ENCODE measurements around the gene C20orf173. TPM values are rescaled to one million over a fixed set of nuclear protein-coding genes. Genes with fewer than 3 reads are reported as not detected.
A peak's percentile ranks its signal among the peaks of the same experiment; 100 is the strongest.

Gene C20orf173
- total and polyA plus RNA-seq, 12 donors = not detected

- ATAC-seq (peak in 4 of 8 donors; percentile 28 to 45 (median 40)), DNase-seq (no peak)
- peak; percentile 41 to 68 (median 55) for TF ChIP-seq CTCF (IDR thresholded peaks at IDR 0.05)
- intact Hi-C loops (cut with DNase I) = loop anchor here in 3 of 10 donors (5.0 to 10.0 kb wide), 2 partner anchors 185 to 373 kb away; partner anchors contain the start of genes NFS1 (in 1 of the 3) and ROMO1 (in 1 of the 3)
- no peak overlapping the region for H3K4me3 ChIP-seq
- no peaks in the 10 kb centered on the region for H3K9me3 ChIP-seq
- no peak overlapping the region for H3K27ac ChIP-seq
- H3K36me3 ChIP-seq = peaks cover 0 to 73% (median 25%) of the 10 kb centered on the region in 9 donors
- H3K4me1 ChIP-seq = peaks cover 0 to 6% (median 0%) of the 10 kb centered on the region in 9 donors
- H3K27me3 ChIP-seq = no peaks in the 10 kb centered on the region
- 90 to 95% methylated on average over 2 of the region's 2 CpGs for WGBS, 2 donors
Measured at GRCh38 chr20:35511814-35512420, 17.5 kb downstream of the C20orf173 start.

DNA sequence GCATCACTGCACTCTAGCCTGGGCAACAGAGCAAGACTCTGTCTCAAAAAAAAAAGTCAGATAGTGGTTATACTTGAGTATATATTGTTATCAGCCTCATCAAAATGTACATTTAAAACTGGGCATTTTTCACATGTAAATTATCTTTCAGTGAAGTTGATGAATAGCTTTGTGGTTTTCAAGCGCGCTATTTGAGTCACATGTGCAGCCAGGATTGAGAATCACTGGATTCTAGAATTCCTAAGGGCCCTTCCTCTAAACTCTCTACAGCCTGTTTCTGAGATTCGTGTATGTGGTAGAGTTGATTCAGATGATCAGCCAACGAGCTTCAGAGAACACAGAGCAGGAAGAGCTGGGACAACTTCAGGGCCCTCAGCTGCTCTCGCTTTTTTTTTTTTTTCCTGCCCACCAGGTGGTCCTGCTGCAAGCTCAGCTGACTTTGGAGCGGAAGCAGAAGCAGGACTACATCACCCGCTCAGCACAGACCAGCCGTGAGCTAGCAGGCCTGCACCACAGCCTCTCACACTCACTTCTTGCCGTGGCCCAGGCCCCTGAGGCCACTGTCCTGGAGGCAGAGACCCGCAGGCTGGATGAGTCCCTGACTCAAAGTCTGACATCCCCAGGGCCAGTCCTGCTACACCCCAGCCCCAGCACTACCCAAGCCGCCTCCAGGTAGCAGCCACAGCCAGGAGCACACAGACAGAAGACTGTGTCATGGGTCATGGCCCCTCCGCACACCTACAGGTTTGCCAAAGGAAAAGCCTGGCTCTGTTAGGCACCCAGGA lies 18.3 kb downstream of the C20orf173 start:
- H3K4me1 ChIP-seq = no peaks in the 10 kb centered on the region
- peak in 1 of 8 donors; percentile 40 for ATAC-seq
- intact Hi-C loops (cut with DNase I) = loop anchor here in 3 of 10 donors (5.0 to 10.0 kb wide), 2 partner anchors 186 to 374 kb away; partner anchors contain the start of genes NFS1 (in 1 of the 3) and ROMO1 (in 1 of the 3)

GRCh38 chr20:35508493-35509218 lies 20.8 kb downstream of the C20orf173 start:
- no peaks in the 10 kb centered on the region for H3K27me3 ChIP-seq
- no peak overlapping the region for H3K4me3 ChIP-seq
- intact Hi-C loops (cut with DNase I) = no loop called here
- no peak overlapping the region for H3K27ac ChIP-seq
- TF ChIP-seq CTCF (IDR thresholded peaks at IDR 0.05) = no peak
- no peak for DNase-seq
- H3K9me3 ChIP-seq = no peaks in the 10 kb centered on the region
- ATAC-seq = no peak
- peaks cover 0 to 95% (median 37%) of the 10 kb centered on the region in 9 donors for H3K36me3 ChIP-seq
- peaks cover 0 to 9% (median 2%) of the 10 kb centered on the region in 9 donors for H3K4me1 ChIP-seq
- WGBS, 2 donors = 92 to 96% methylated on average over 10 of the region's 10 CpGs

More for the DNA sequence above, 18.3 kb downstream of the C20orf173 start:
- no peak for DNase-seq
- no peaks in the 10 kb centered on the region for H3K27me3 ChIP-seq
- WGBS, 2 donors = 87 to 90% methylated on average over 11 of the region's 12 CpGs
- no peak overlapping the region for H3K27ac ChIP-seq
- no peaks in the 10 kb centered on the region for H3K9me3 ChIP-seq
- H3K36me3 ChIP-seq = peaks cover 0 to 80% (median 25%) of the 10 kb centered on the region in 9 donors
- no peak for TF ChIP-seq CTCF (IDR thresholded peaks at IDR 0.05)
- no peak overlapping the region for H3K4me3 ChIP-seq
